GM12878 (cell line): Measurements from ENCODE around the gene TAS2R19. TPM values are rescaled to one million over a fixed set of nuclear protein-coding genes. Genes with fewer than 3 reads are reported as not detected.

Source experiments
- polyA plus RNA-seq, 11 experiments: library from polyadenylated mRNA; depleted of rRNA in 4 of 11; unstranded in 6 of 11; stranded (reverse) in 5 of 11; fragments of >200 nt; fragmentation: Nextera tagmentation in 4 of 11; fragmentation: Illumina TruSeq in 1 of 11; extraction: Ambion mirVana in 4 of 11; extraction: Trizol in 1 of 11; gene quantifications; 1 replicate in 1 of 11; 2 replicates in 10 of 11; pipeline versions ENCODE4 v1.2.1 to v1.2.3, GENCODE V29; 2011 to 2016; ENCODE audit warnings: inconsistent platforms in 2 of 11, missing spikeins in 2 of 11, low read depth in 1 of 11
- total RNA-seq, 4 experiments: library from RNA; depleted of rRNA in 3 of 4; stranded (reverse); fragments of >200 nt in 3 of 4; fragmentation: Illumina TruSeq in 1 of 4; extraction: Trizol in 1 of 4; gene quantifications; 2 replicates each; pipeline versions ENCODE4 v1.2.1 to v1.2.3, GENCODE V29; 2013 to 2021
- TF ChIP-seq, protein P1 (sequence below): fragments of 450-650 bp; IDR thresholded peaks from 2 replicates; pipeline ENCODE4 v1.6.1; 2017; ENCODE audit warnings: mild to moderate bottlenecking

TAS2R19 gene
- total and polyA plus RNA-seq, 10 of the 15 experiments (the other 5 are each of a cell fraction or from before 2014, with no cell fraction given), result 0.10 to 6.9 (median 0.46) TPM; not detected in 1

- TF ChIP-seq, protein P1, sequence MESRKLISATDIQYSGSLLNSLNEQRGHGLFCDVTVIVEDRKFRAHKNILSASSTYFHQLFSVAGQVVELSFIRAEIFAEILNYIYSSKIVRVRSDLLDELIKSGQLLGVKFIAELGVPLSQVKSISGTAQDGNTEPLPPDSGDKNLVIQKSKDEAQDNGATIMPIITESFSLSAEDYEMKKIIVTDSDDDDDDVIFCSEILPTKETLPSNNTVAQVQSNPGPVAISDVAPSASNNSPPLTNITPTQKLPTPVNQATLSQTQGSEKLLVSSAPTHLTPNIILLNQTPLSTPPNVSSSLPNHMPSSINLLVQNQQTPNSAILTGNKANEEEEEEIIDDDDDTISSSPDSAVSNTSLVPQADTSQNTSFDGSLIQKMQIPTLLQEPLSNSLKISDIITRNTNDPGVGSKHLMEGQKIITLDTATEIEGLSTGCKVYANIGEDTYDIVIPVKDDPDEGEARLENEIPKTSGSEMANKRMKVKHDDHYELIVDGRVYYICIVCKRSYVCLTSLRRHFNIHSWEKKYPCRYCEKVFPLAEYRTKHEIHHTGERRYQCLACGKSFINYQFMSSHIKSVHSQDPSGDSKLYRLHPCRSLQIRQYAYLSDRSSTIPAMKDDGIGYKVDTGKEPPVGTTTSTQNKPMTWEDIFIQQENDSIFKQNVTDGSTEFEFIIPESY, result no peak
Measured at GRCh38 chr12:10974965-10975364, 47.5 kb downstream of the TAS2R19 start (continued).

Other genes with a start within 250 kb of the TAS2R19 start
Only the 7 nearest of the 18 such genes appear.
- gene PRH2, start 93.4 kb downstream of the TAS2R19 start, total RNA-seq (2014; rRNA removed), result not detected in 2 replicates
- gene PRH2, start 93.4 kb downstream of the TAS2R19 start, total RNA-seq (2014; rRNA removed; fragmentation: Illumina TruSeq; extraction: Trizol), result not detected in 2 replicates
- gene PRH2, start 93.4 kb downstream of the TAS2R19 start, total RNA-seq (2021), result not detected in 2 replicates
- gene PRH2, start 93.4 kb downstream of the TAS2R19 start, polyA plus RNA-seq (2011; rRNA removed), result 0.14 TPM in 1 of 2 replicates, not detected in the other
- gene PRH2, start 93.4 kb downstream of the TAS2R19 start, polyA plus RNA-seq (2014; fragmentation: Illumina TruSeq; extraction: Trizol), result not detected in 2 replicates
- gene PRH2, start 93.4 kb downstream of the TAS2R19 start, polyA plus RNA-seq (2014; fragmentation: Nextera tagmentation; extraction: Ambion mirVana), result not detected
- gene PRH2, start 93.4 kb downstream of the TAS2R19 start, polyA plus RNA-seq (2014; rRNA removed), result not detected in 2 replicates
- under 1 TPM in 1 of 2 experiments, not detected in 1; 0.50 TPM for gene PRH2, start 93.4 kb downstream of the TAS2R19 start, polyA plus RNA-seq (2016; fragmentation: Nextera tagmentation; extraction: Ambion mirVana)
- 3.0 and 5.6 TPM in 2 replicates for gene TAS2R14, start 83.4 kb downstream of the TAS2R19 start, total RNA-seq (2014; rRNA removed)
- 4.4 and 5.6 TPM in 2 replicates for gene TAS2R14, start 83.4 kb downstream of the TAS2R19 start, total RNA-seq (2014; rRNA removed; fragmentation: Illumina TruSeq; extraction: Trizol)
- gene TAS2R14, start 83.4 kb downstream of the TAS2R19 start, total RNA-seq (2021), result 1.5 and 1.8 TPM in 2 replicates
- 3.2 and 5.5 TPM in 2 replicates for gene TAS2R14, start 83.4 kb downstream of the TAS2R19 start, polyA plus RNA-seq (2011; rRNA removed)
- gene TAS2R14, start 83.4 kb downstream of the TAS2R19 start, polyA plus RNA-seq (2014; fragmentation: Illumina TruSeq; extraction: Trizol), result 2.0 and 2.6 TPM in 2 replicates
- gene TAS2R14, start 83.4 kb downstream of the TAS2R19 start, polyA plus RNA-seq (2014; fragmentation: Nextera tagmentation; extraction: Ambion mirVana), result 1 to 10 TPM; 1.6 to 3.1 TPM
- 0.71 and 1.2 TPM in 2 replicates for gene TAS2R14, start 83.4 kb downstream of the TAS2R19 start, polyA plus RNA-seq (2014; rRNA removed)
- 1 to 10 TPM; 1.7 to 2.3 TPM for gene TAS2R14, start 83.4 kb downstream of the TAS2R19 start, polyA plus RNA-seq (2016; fragmentation: Nextera tagmentation; extraction: Ambion mirVana)
- 3.2 and 3.4 TPM in 2 replicates for gene TAS2R50, start 35.7 kb downstream of the TAS2R19 start, total RNA-seq (2014; rRNA removed)
- gene TAS2R50, start 35.7 kb downstream of the TAS2R19 start, total RNA-seq (2014; rRNA removed; fragmentation: Illumina TruSeq; extraction: Trizol), result 2.8 and 3.1 TPM in 2 replicates
- 0.74 and 1.6 TPM in 2 replicates for gene TAS2R50, start 35.7 kb downstream of the TAS2R19 start, total RNA-seq (2021)
- 0.69 and 0.78 TPM in 2 replicates for gene TAS2R50, start 35.7 kb downstream of the TAS2R19 start, polyA plus RNA-seq (2011; rRNA removed)
- not detected in 2 replicates for gene TAS2R50, start 35.7 kb downstream of the TAS2R19 start, polyA plus RNA-seq (2014; fragmentation: Illumina TruSeq; extraction: Trizol)
- gene TAS2R50, start 35.7 kb downstream of the TAS2R19 start, polyA plus RNA-seq (2014; fragmentation: Nextera tagmentation; extraction: Ambion mirVana), result not detected
- gene TAS2R50, start 35.7 kb downstream of the TAS2R19 start, polyA plus RNA-seq (2014; rRNA removed), result 0.13 TPM in 1 of 2 replicates, not detected in the other
- under 1 TPM in 1 of 2 experiments, not detected in 1; 0.33 TPM for gene TAS2R50, start 35.7 kb downstream of the TAS2R19 start, polyA plus RNA-seq (2016; fragmentation: Nextera tagmentation; extraction: Ambion mirVana)
- 3.9 and 4.6 TPM in 2 replicates for gene TAS2R20, start 24.3 kb downstream of the TAS2R19 start, total RNA-seq (2014; rRNA removed)
- 3.4 and 4.1 TPM in 2 replicates for gene TAS2R20, start 24.3 kb downstream of the TAS2R19 start, total RNA-seq (2014; rRNA removed; fragmentation: Illumina TruSeq; extraction: Trizol)
- 1.2 and 1.9 TPM in 2 replicates for gene TAS2R20, start 24.3 kb downstream of the TAS2R19 start, total RNA-seq (2021)
- gene TAS2R20, start 24.3 kb downstream of the TAS2R19 start, polyA plus RNA-seq (2011; rRNA removed), result 1.8 and 2.5 TPM in 2 replicates
- 0.78 and 1.4 TPM in 2 replicates for gene TAS2R20, start 24.3 kb downstream of the TAS2R19 start, polyA plus RNA-seq (2014; fragmentation: Illumina TruSeq; extraction: Trizol)
- under 1 TPM; 0.07 to 0.19 TPM for gene TAS2R20, start 24.3 kb downstream of the TAS2R19 start, polyA plus RNA-seq (2014; fragmentation: Nextera tagmentation; extraction: Ambion mirVana)
- gene TAS2R20, start 24.3 kb downstream of the TAS2R19 start, polyA plus RNA-seq (2014; rRNA removed), result 0.53 and 1.2 TPM in 2 replicates
- gene TAS2R20, start 24.3 kb downstream of the TAS2R19 start, polyA plus RNA-seq (2016; fragmentation: Nextera tagmentation; extraction: Ambion mirVana), result under 1 TPM; 0.09 to 0.23 TPM
- gene TAS2R31, start 8.8 kb upstream of the TAS2R19 start, total RNA-seq (2014; rRNA removed), result 3.4 and 6.2 TPM in 2 replicates
- 4.9 and 6.9 TPM in 2 replicates for gene TAS2R31, start 8.8 kb upstream of the TAS2R19 start, total RNA-seq (2014; rRNA removed; fragmentation: Illumina TruSeq; extraction: Trizol)
- gene TAS2R31, start 8.8 kb upstream of the TAS2R19 start, total RNA-seq (2021), result 2.7 and 2.9 TPM in 2 replicates
- gene TAS2R31, start 8.8 kb upstream of the TAS2R19 start, polyA plus RNA-seq (2011; rRNA removed), result 1.2 and 2.7 TPM in 2 replicates
- gene TAS2R31, start 8.8 kb upstream of the TAS2R19 start, polyA plus RNA-seq (2014; fragmentation: Illumina TruSeq; extraction: Trizol), result 0.84 TPM in 1 of 2 replicates, not detected in the other
- under 1 TPM; 0.09 to 0.71 TPM for gene TAS2R31, start 8.8 kb upstream of the TAS2R19 start, polyA plus RNA-seq (2014; fragmentation: Nextera tagmentation; extraction: Ambion mirVana)
- 0.40 and 0.46 TPM in 2 replicates for gene TAS2R31, start 8.8 kb upstream of the TAS2R19 start, polyA plus RNA-seq (2014; rRNA removed)
- gene TAS2R31, start 8.8 kb upstream of the TAS2R19 start, polyA plus RNA-seq (2016; fragmentation: Nextera tagmentation; extraction: Ambion mirVana), result under 1 TPM; 0.33 to 0.68 TPM
- 2.5 and 3.8 TPM in 2 replicates for gene TAS2R46, start 39.7 kb upstream of the TAS2R19 start, total RNA-seq (2014; rRNA removed)
- gene TAS2R46, start 39.7 kb upstream of the TAS2R19 start, total RNA-seq (2014; rRNA removed; fragmentation: Illumina TruSeq; extraction: Trizol), result 2.8 and 3.8 TPM in 2 replicates
- gene TAS2R46, start 39.7 kb upstream of the TAS2R19 start, total RNA-seq (2021), result 1.3 TPM in 2 replicates
- 0.31 and 0.48 TPM in 2 replicates for gene TAS2R46, start 39.7 kb upstream of the TAS2R19 start, polyA plus RNA-seq (2011; rRNA removed)
- gene TAS2R46, start 39.7 kb upstream of the TAS2R19 start, polyA plus RNA-seq (2014; fragmentation: Illumina TruSeq; extraction: Trizol), result 0.07 TPM in 1 of 2 replicates, not detected in the other
- gene TAS2R46, start 39.7 kb upstream of the TAS2R19 start, polyA plus RNA-seq (2014; fragmentation: Nextera tagmentation; extraction: Ambion mirVana), result not detected
- 0.23 TPM in 1 of 2 replicates, not detected in the other for gene TAS2R46, start 39.7 kb upstream of the TAS2R19 start, polyA plus RNA-seq (2014; rRNA removed)
- under 1 TPM; 0.44 to 0.66 TPM for gene TAS2R46, start 39.7 kb upstream of the TAS2R19 start, polyA plus RNA-seq (2016; fragmentation: Nextera tagmentation; extraction: Ambion mirVana)
- 2.1 TPM in 2 replicates for gene TAS2R43, start 69.7 kb upstream of the TAS2R19 start, total RNA-seq (2014; rRNA removed)
- 2.1 and 2.7 TPM in 2 replicates for gene TAS2R43, start 69.7 kb upstream of the TAS2R19 start, total RNA-seq (2014; rRNA removed; fragmentation: Illumina TruSeq; extraction: Trizol)
- 0.45 and 0.80 TPM in 2 replicates for gene TAS2R43, start 69.7 kb upstream of the TAS2R19 start, total RNA-seq (2021)
- 0.39 and 0.81 TPM in 2 replicates for gene TAS2R43, start 69.7 kb upstream of the TAS2R19 start, polyA plus RNA-seq (2011; rRNA removed)
- gene TAS2R43, start 69.7 kb upstream of the TAS2R19 start, polyA plus RNA-seq (2014; fragmentation: Illumina TruSeq; extraction: Trizol), result 0.09 TPM in 1 of 2 replicates, not detected in the other
- not detected for gene TAS2R43, start 69.7 kb upstream of the TAS2R19 start, polyA plus RNA-seq (2014; fragmentation: Nextera tagmentation; extraction: Ambion mirVana)
- gene TAS2R43, start 69.7 kb upstream of the TAS2R19 start, polyA plus RNA-seq (2014; rRNA removed), result not detected in 2 replicates
- not detected for gene TAS2R43, start 69.7 kb upstream of the TAS2R19 start, polyA plus RNA-seq (2016; fragmentation: Nextera tagmentation; extraction: Ambion mirVana)